Adrenal gland (tissue), 12 donors: ENCODE data around the gene ZNF281. TPM values are rescaled to one million over a fixed set of nuclear protein-coding genes. Genes with fewer than 3 reads are reported as not detected.

ENCODE experiments used
- DNase-seq, 7 donors: peaks; one replicate each; pipeline ENCODE4 v3.0.0-alpha.2; 2019 to 2020
- H3K27ac ChIP-seq, 5 donors: fragments of 200-600 bp; sonication (generic) in 4 of 5; 1 replicate in 3 of 5; 2 replicates in 2 of 5; pipeline versions ENCODE4 v1.5.1 to v1.8.0; 2016 to 2020; ENCODE audit warnings: mild to moderate bottlenecking in 1 of 5
- H3K27me3 ChIP-seq: fragments of 200-600 bp; 2 replicates; pipeline ENCODE4 v1.8.0; 2021
- H3K36me3 ChIP-seq, 2 donors: fragments of 200-600 bp; replicated peaks in 1 of 2; 1 replicate in 1 of 2; 2 replicates in 1 of 2; pipeline versions ENCODE4 v1.5.1 to v1.8.0; 2018 to 2022
- H3K4me1 ChIP-seq, 2 donors: fragments of 200-600 bp; replicated peaks in 1 of 2; 1 replicate in 1 of 2; 2 replicates in 1 of 2; pipeline versions ENCODE4 v1.5.1 to v1.8.0; 2018 to 2021
- H3K4me3 ChIP-seq, 4 donors: fragments of 200-600 bp; sonication (generic) in 3 of 4; one replicate each; pipeline ENCODE4 v1.5.1; 2016 to 2018
- H3K9me3 ChIP-seq, 3 donors: fragments of 200-600 bp; sonication (generic) in 1 of 3; replicated peaks in 1 of 3; 1 replicate in 2 of 3; 2 replicates in 1 of 3; pipeline versions ENCODE4 v1.5.1 to v1.8.0; 2016 to 2021
- POLR2A ChIP-seq, 2 donors: fragments of 450-650 bp; IDR thresholded peaks; one replicate each; pipeline ENCODE4 v1.6.1; 2017; ENCODE audit warnings: antibody characterized with exemption in 2 of 2, mild to moderate bottlenecking in 2 of 2, moderate library complexity in 1 of 2
- WGBS, 4 donors: extraction: QIAGEN DNeasy Blood & Tissue Kit in 2 of 4; methylation state at CpG; one replicate each; pipeline versions ENCODE4 v1.1.5 to v1.1.7; 2013 to 2017; 5-methylcytosine and 5-hydroxymethylcytosine counted together
- intact Hi-C, 2 donors: fragments of 100-400 bp; cut with DNase I; formaldehyde crosslinking; loops; one replicate each; pipeline versions ENCODE4 v1.14.1 to v1.15.0; 2022 to 2023
- polyA plus RNA-seq, 3 donors: library from polyadenylated mRNA; stranded (reverse); fragments of 200-250 nt in 2 of 3; fragments of 350-450 nt in 1 of 3; fragmentation: Illumina TruSeq in 1 of 3; extraction: RNeasy Lipid Tissue Mini Kit (QIAGEN cat#74804) in 1 of 3; gene quantifications; one replicate each; pipeline ENCODE4 v1.2.3, GENCODE V29; 2013 to 2014
- total RNA-seq, 9 donors: library from RNA; depleted of rRNA in 4 of 9; stranded (reverse); fragments of >200 nt in 4 of 9; fragments of 120-200 nt in 1 of 9; fragmentation: NEBNext Ultra II Directional in 1 of 9; extraction: Animal tissue kit (Norgen Biotek cat#: 25700) in 1 of 9; gene quantifications; one replicate each; pipeline versions ENCODE4 v1.1.0 to v1.2.4, GENCODE V29; 2013 to 2023
- TF ChIP-seq, protein P1 (sequence below), 6 experiments: fragments of 450-650 bp in 4 of 6; fragments of 200-600 bp in 2 of 6; sonication (generic) in 1 of 6; IDR thresholded peaks; 1 replicate in 5 of 6; 2 replicates in 1 of 6; pipeline versions ENCODE4 v1.5.1 to v1.8.0; 2016 to 2021; ENCODE audit warnings: antibody characterized with exemption in 6 of 6, mild to moderate bottlenecking in 2 of 6, moderate library complexity in 1 of 6
- donor health status: healthy with polysubstance abuse.
- donor health status: Bipolar disorder and iron deficiency.
- donor health status: DM: yes; HTN: yes; CAD: no.
- donor health status: DM: no; HTN: no; CAD: no.
- donor health status: DM: no; HTN: no; CAD: no.
- donor health status: DM: yes; HTN: yes; CAD: no.

The ZNF281 gene
- total and polyA plus RNA-seq, 12 donors = 2.2 to 11.6 (median 8.4) TPM

DNA sequence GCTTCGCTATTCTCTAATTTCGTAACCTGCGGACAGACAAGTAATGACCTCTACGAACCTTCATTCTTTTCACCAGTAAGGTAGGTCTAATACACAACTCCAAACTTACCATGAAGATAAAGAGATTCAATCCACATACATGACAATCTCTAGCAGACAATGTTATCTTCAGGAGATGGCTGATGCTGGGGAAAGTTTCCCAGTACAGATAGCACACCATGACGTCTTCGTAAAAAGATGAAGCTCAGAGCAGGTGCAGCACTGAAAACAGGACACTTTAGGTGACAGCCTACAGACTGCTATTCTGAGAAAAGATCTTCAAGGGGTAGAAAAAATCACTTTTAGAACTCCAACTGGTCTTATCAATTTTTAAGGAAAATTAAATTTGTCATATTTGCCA, 41.3 kb downstream of the ZNF281 start:
- Histone ChIP-seq H3K9me3 (no peaks in the 10 kb centered on the region), H3K27me3 (no peaks in the 10 kb centered on the region), H3K27ac (no peak overlapping the region), H3K36me3 (no peaks in the 10 kb centered on the region), H3K4me1 (no peaks in the 10 kb centered on the region), H3K4me3 (no peak overlapping the region)
- 81 to 92% (median 86%) methylated on average over 6 of the region's 6 CpGs for WGBS, 4 donors
- DNase-seq = no peak
- TF ChIP-seq, protein P1, sequence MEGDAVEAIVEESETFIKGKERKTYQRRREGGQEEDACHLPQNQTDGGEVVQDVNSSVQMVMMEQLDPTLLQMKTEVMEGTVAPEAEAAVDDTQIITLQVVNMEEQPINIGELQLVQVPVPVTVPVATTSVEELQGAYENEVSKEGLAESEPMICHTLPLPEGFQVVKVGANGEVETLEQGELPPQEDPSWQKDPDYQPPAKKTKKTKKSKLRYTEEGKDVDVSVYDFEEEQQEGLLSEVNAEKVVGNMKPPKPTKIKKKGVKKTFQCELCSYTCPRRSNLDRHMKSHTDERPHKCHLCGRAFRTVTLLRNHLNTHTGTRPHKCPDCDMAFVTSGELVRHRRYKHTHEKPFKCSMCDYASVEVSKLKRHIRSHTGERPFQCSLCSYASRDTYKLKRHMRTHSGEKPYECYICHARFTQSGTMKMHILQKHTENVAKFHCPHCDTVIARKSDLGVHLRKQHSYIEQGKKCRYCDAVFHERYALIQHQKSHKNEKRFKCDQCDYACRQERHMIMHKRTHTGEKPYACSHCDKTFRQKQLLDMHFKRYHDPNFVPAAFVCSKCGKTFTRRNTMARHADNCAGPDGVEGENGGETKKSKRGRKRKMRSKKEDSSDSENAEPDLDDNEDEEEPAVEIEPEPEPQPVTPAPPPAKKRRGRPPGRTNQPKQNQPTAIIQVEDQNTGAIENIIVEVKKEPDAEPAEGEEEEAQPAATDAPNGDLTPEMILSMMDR (IDR thresholded peaks at IDR 0.05) = no peak
- no peak for TF ChIP-seq POLR2A (IDR thresholded peaks at IDR 0.05)
- intact Hi-C loops = no loop called here

GRCh38 chr1:200367841-200368534, 41.8 kb downstream of the ZNF281 start:
- intact Hi-C loops = no loop called here
- Histone ChIP-seq H3K36me3 (no peaks in the 10 kb centered on the region), H3K4me1 (no peaks in the 10 kb centered on the region), H3K4me3 (no peak overlapping the region), H3K9me3 (no peaks in the 10 kb centered on the region), H3K27ac (no peak overlapping the region), H3K27me3 (no peaks in the 10 kb centered on the region)
- DNase-seq = peak in 1 of 7 donors; percentile 16
- TF ChIP-seq, protein P1 (IDR thresholded peaks at IDR 0.05) = no peak
- WGBS, 4 donors = 70 to 84% (median 83%) methylated on average over 3 of the region's 3 CpGs

DNA sequence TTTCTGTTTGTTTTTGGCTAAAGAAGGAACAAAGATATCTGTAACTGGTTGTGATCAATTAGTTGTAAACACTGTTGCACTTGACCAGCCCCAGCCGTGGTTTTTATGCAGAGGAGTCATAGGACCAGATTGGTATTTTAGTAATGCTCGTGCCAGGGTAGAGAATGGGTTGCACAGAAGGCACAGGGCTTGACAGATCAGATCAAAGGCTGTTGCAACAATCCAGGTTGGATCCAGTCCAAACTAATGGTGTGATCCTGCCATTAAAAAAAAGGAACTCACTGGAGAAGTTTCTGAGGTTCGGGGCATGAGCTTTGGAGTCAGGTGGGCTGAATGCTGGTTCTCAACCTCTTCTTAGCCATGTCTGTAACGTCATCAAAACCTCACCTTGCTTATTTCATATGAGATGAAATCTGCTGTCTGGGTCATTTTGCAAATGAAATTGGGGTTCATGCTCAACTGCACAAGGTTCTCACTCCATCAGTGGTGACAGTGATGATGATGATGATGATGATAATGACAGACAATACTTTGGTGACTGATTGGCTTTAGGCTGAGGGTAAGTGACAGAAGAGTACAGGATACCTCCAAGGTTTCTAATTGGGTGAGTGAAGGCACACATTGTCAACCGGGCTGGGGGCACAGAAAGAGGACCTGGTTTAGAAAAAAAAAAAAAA, 43.1 kb downstream of the ZNF281 start:
- H3K4me3 ChIP-seq = no peak overlapping the region
- TF ChIP-seq, protein P1 (IDR thresholded peaks at IDR 0.05) = no peak
- TF ChIP-seq POLR2A (IDR thresholded peaks at IDR 0.05) = no peak
- 59 to 80% (median 69%) methylated on average over 5 of the region's 5 CpGs for WGBS, 4 donors
- no peaks in the 10 kb centered on the region for H3K4me1 ChIP-seq
- H3K9me3 ChIP-seq = no peaks in the 10 kb centered on the region
- H3K27me3 ChIP-seq = no peaks in the 10 kb centered on the region
- no peaks in the 10 kb centered on the region for H3K36me3 ChIP-seq
- no peak overlapping the region for H3K27ac ChIP-seq
- intact Hi-C loops = no loop called here
- DNase-seq = peak in 3 of 7 donors; percentile 31 to 39 (median 33)

GRCh38 chr1:200365897-200366426, 43.9 kb downstream of the ZNF281 start:
- Histone ChIP-seq H3K36me3 (no peaks in the 10 kb centered on the region), H3K4me3 (no peak overlapping the region), H3K4me1 (no peaks in the 10 kb centered on the region), H3K27ac (no peak overlapping the region), H3K27me3 (no peaks in the 10 kb centered on the region), H3K9me3 (no peaks in the 10 kb centered on the region)
- TF ChIP-seq POLR2A (IDR thresholded peaks at IDR 0.05) = no peak
- TF ChIP-seq, protein P1 (IDR thresholded peaks at IDR 0.05) = no peak
- no peak for DNase-seq
- WGBS, 4 donors = 88 to 97% (median 95%) methylated on average over 2 of the region's 2 CpGs
- intact Hi-C loops = no loop called here
